Colonic mucosa (tissue), 4 donors: ENCODE measurements around the gene KCTD3. TPM values are rescaled to one million over a fixed set of nuclear protein-coding genes. Genes with fewer than 3 reads are reported as not detected.
A peak's percentile ranks its signal among the peaks of the same experiment; 100 is the strongest.

Source experiments
- DNase-seq: peaks from one replicate; pipeline ENCODE4 v3.0.0-alpha.2; 2020
- H3K27ac ChIP-seq: fragments of 200-600 bp; one replicate; pipeline ENCODE4 v1.8.0; 2021
- H3K27me3 ChIP-seq: fragments of 200-600 bp; one replicate; pipeline ENCODE4 v1.8.0; 2021
- H3K36me3 ChIP-seq: fragments of 200-600 bp; one replicate; pipeline ENCODE4 v1.8.0; 2021
- H3K4me1 ChIP-seq: fragments of 200-600 bp; one replicate; pipeline ENCODE4 v1.8.0; 2021; ENCODE audit warnings: mild to moderate bottlenecking
- H3K4me3 ChIP-seq: fragments of 200-600 bp; one replicate; pipeline ENCODE4 v1.8.0; 2021
- H3K9ac ChIP-seq, 2 donors: one replicate each; pipeline ENCODE4 v1.7.0; 2013; ENCODE audit warnings: control low read depth in 2 of 2, low read depth in 2 of 2, low read length in 2 of 2
- H3K9me3 ChIP-seq: fragments of 200-600 bp; one replicate; pipeline ENCODE4 v1.8.0; 2021
- CTCF ChIP-seq: fragments of 200-600 bp; IDR thresholded peaks from one replicate; pipeline ENCODE4 v1.8.0; 2022; ENCODE audit warnings: antibody characterized with exemption, mild to moderate bottlenecking
- intact Hi-C: fragments of 100-400 bp; cut with DNase I; formaldehyde crosslinking; loops from one replicate; pipeline ENCODE4 v1.14.1; 2022
- total RNA-seq, 2 donors: library from RNA; stranded (reverse); fragmentation: NEBNext Ultra II Directional in 1 of 2; extraction: Animal tissue kit (Norgen Biotek cat#: 25700) in 1 of 2; gene quantifications; one replicate each; pipeline ENCODE4 v1.2.1, GENCODE V29; 2021
- donor health status: healthy.
- donor health status: DM: no; HTN: no; CAD: no.
- donor health status: DM: no; HTN: no; CAD: no.

Gene KCTD3
- total RNA-seq, 2 donors from 2014 or later: 33.6 to 50.9 TPM

DNA sequence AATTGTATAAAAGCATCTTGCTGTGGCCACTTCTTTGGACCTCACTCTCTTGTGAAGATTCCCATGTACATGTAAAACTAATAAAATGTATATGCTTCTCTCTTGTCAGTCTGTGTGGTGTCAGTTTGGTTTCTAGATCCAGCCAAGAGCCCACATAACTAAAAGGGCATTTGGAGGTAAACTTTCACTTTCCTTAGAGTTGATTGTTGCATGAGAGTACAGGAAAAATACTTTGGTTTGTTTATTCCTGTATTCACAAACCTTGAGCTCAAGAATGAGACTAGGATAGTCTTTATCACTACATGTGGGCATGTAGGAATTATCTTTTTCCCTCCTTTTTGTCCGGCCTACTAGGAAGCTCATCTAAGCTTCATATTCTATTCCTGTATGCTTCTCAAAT, 50.9 kb downstream of the KCTD3 start:
- intact Hi-C loops: no loop called here
- Histone ChIP-seq H3K27me3 (no peaks in the 10 kb centered on the region), H3K9me3 (no peaks in the 10 kb centered on the region), H3K36me3 (no peaks in the 10 kb centered on the region), H3K9ac (no peak overlapping the region), H3K4me3 (no peak overlapping the region), H3K4me1 (no peaks in the 10 kb centered on the region), H3K27ac (no peak overlapping the region)
- no peak for DNase-seq
- TF ChIP-seq CTCF: no peak

DNA sequence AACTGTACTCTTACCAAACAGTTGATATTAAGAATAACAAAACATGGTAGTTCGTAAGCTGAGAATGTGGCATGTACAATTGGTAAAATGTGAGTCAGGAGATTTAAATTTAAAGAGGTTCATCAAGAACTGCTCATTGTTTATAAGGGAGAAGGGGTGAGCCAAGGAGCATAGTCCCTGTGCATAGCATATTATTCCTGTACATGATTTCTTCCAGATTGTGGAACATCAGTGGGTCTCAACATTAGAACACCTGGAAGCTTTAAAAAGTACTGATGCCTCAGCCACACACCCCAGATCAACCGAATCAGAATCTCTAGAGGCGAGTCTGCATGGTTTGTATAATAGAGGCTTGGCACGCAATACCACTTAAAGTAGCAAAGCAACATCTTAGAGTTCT, 56.1 kb downstream of the KCTD3 start:
- Histone ChIP-seq H3K4me1 (no peaks in the 10 kb centered on the region), H3K36me3 (no peaks in the 10 kb centered on the region), H3K27me3 (no peaks in the 10 kb centered on the region), H3K27ac (no peak overlapping the region), H3K4me3 (no peak overlapping the region), H3K9ac (no peak overlapping the region), H3K9me3 (no peaks in the 10 kb centered on the region)
- no peak for TF ChIP-seq CTCF
- DNase-seq: no peak
- intact Hi-C loops: no loop called here

- Histone ChIP-seq H3K4me1 (no peaks in the 10 kb centered on the region), H3K27ac (no peak overlapping the region), H3K27me3 (no peaks in the 10 kb centered on the region), H3K36me3 (no peaks in the 10 kb centered on the region), H3K4me3 (no peak overlapping the region), H3K9ac (no peak overlapping the region), H3K9me3 (no peaks in the 10 kb centered on the region)
- DNase-seq: no peak
- intact Hi-C loops: no loop called here
- no peak for TF ChIP-seq CTCF
These were observed 58.8 kb downstream of the KCTD3 start for GRCh38 chr1:215625949-215626348.

DNA sequence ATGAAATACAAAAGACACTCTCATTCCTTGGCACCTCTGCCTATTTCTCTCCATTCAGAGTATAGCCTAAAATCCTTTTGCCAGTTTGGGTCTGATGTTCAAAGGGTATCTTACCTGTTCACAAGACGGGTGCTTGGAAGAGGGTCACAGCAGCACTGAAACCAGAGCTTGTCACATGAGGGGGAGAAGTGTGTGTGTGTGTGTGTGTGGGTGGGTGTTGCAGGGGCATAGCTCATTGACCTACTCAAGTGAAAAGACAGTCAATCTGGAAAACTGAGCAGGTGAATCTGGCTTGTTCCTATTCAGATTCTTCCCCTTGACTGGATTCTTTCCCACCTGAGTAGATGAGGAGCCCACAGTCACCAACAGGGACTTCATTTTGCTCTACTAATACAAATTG, 63.9 kb downstream of the KCTD3 start:
- TF ChIP-seq CTCF: no peak
- H3K4me3 ChIP-seq: no peak overlapping the region
- H3K9me3 ChIP-seq: no peaks in the 10 kb centered on the region
- no peak overlapping the region for H3K9ac ChIP-seq
- no peaks in the 10 kb centered on the region for H3K4me1 ChIP-seq
- H3K27me3 ChIP-seq: no peaks in the 10 kb centered on the region
- intact Hi-C loops: no loop called here
- no peak for DNase-seq
- H3K36me3 ChIP-seq: no peaks in the 10 kb centered on the region
- H3K27ac ChIP-seq: no peak overlapping the region

GRCh38 chr1:215631489-215631888, 64.4 kb downstream of the KCTD3 start:
- Histone ChIP-seq H3K4me3 (no peak overlapping the region), H3K9ac (no peak overlapping the region), H3K9me3 (no peaks in the 10 kb centered on the region), H3K27ac (no peak overlapping the region), H3K36me3 (no peaks in the 10 kb centered on the region), H3K27me3 (no peaks in the 10 kb centered on the region), H3K4me1 (no peaks in the 10 kb centered on the region)
- intact Hi-C loops: no loop called here
- no peak for DNase-seq
- no peak for TF ChIP-seq CTCF

GRCh38 chr1:215635827-215636226, 68.7 kb downstream of the KCTD3 start:
- no peaks in the 10 kb centered on the region for H3K27me3 ChIP-seq
- peak overlapping the region; percentile 92 for H3K27ac ChIP-seq
- H3K4me1 ChIP-seq: no peaks in the 10 kb centered on the region
- no peaks in the 10 kb centered on the region for H3K36me3 ChIP-seq
- H3K9ac ChIP-seq: peak overlapping the region in 1 of 2 donors; percentile 43
- no peak for TF ChIP-seq CTCF
- intact Hi-C loops: no loop called here
- H3K4me3 ChIP-seq: no peak overlapping the region
- no peaks in the 10 kb centered on the region for H3K9me3 ChIP-seq
- DNase-seq: peak; percentile 52
